Measurements from ENCODE around the gene KLHL36. TPM values are rescaled to one million over a fixed set of nuclear protein-coding genes. Genes with fewer than 3 reads are reported as not detected.

The KLHL36 gene
- total and polyA plus RNA-seq, 5 donors from 2014 or later = 28.1 to 86.0 (median 38.4) TPM

DNA sequence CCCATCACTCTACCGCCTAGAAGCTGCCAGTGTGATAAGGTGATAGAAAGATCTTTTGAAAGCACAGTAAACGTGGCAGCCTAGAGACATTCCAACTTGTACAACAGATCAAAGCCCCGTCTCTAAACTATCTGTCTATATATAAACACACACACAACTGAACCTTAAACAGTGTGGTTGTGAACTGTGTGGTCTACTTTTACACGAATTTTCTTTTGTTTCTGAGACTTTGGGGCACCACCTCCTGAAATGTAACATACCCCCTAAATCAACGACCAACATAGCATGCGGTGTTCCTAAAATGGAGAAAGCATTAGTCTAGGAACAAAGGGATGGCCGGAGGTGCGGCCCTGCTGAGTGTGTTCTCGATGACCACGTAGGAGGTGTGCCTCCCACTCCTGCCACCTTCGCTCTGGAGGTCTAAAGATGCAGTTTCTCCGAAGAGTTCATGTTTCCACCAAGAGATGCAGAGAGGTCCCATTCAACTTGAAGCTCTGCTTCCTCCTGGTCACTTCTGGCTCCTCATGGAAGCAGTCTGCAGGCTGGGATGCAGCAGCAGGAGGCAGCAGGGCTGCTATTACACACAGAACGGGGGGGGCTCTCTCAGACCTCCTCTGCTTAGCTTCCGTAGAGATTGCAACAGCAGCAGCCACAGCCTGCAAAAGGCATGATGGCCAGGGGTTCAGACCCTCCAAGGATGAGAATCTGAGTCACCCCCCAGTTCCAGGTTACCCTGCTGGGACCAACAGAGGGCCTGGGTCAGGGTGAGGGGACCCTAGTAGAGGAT lies 28.9 kb downstream of the KLHL36 start:
- no peaks in the 10 kb centered on the region for H3K9me3 Mint-ChIP-seq
- DNase-seq (no peak), ATAC-seq (ENCODE audit: low read depth in 2 of 2) (no peak)
- H3K4me3 Mint-ChIP-seq = no peak overlapping the region
- no peaks in the 10 kb centered on the region for H3K4me1 ChIP-seq (ENCODE audit: control insufficient read depth, insufficient read depth, low read length, poor library complexity, severe bottlenecking)
- H3K27ac ChIP-seq (ENCODE audit: insufficient read depth, low read length, poor library complexity, severe bottlenecking) = no peak overlapping the region
- no peaks in the 10 kb centered on the region for H3K36me3 ChIP-seq (ENCODE audit: control insufficient read depth, insufficient read depth, low read length)
- no peak overlapping the region for H3K27ac Mint-ChIP-seq
- peaks cover 13% of the 10 kb centered on the region for H3K27me3 Mint-ChIP-seq
- peaks cover 0 to 10% (median 4%) of the 10 kb centered on the region in 4 donors for H3K4me1 Mint-ChIP-seq
- peaks cover 4% of the 10 kb centered on the region for H3K36me3 Mint-ChIP-seq
- H3K9me3 ChIP-seq (ENCODE audit: control insufficient read depth in 2 of 2, low read length in 2 of 2) = no peaks in the 10 kb centered on the region
- H3K27me3 ChIP-seq (ENCODE audit: control insufficient read depth, insufficient read depth, low read length) = peaks cover 6% of the 10 kb centered on the region
- H3K4me3 ChIP-seq (ENCODE audit: low read depth, low read length) = no peak overlapping the region

DNA sequence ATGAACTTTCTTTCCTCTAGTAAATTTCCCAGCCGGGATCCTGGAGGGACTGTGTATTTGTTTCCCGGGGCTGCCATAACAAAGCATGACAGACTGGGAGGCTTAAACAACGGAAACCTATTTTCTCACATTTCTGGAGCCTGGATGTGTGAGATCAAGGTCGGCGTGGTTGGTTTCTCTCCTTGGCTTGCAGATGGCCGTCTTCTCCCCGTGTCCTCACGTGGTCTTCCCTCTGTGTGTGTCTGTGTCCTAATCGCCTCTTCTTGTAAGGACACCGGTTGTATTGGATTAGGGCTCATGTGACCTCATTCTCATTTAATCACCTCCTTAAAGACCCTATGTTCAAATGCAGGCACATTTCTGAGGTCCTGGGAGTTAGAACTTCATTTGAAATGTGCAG lies 29.5 kb downstream of the KLHL36 start:
- Histone ChIP-seq H3K9me3 (ENCODE audit: control insufficient read depth in 2 of 2, low read length in 2 of 2) (no peaks in the 10 kb centered on the region), H3K4me3 (ENCODE audit: low read depth, low read length) (no peak overlapping the region), H3K36me3 (ENCODE audit: control insufficient read depth, insufficient read depth, low read length) (no peaks in the 10 kb centered on the region), H3K4me1 (ENCODE audit: control insufficient read depth, insufficient read depth, low read length, poor library complexity, severe bottlenecking) (no peaks in the 10 kb centered on the region), H3K27ac (ENCODE audit: insufficient read depth, low read length, poor library complexity, severe bottlenecking) (no peak overlapping the region), H3K27me3 (ENCODE audit: control insufficient read depth, insufficient read depth, low read length) (peaks cover 6% of the 10 kb centered on the region)
- no peak overlapping the region for H3K27ac Mint-ChIP-seq
- peaks cover 16% of the 10 kb centered on the region for H3K27me3 Mint-ChIP-seq
- DNase-seq (no peak), ATAC-seq (ENCODE audit: low read depth in 2 of 2) (no peak)
- H3K4me1 Mint-ChIP-seq = peaks cover 0 to 3% (median under 1%) of the 10 kb centered on the region in 4 donors
- no peaks in the 10 kb centered on the region for H3K9me3 Mint-ChIP-seq
- peaks cover 4% of the 10 kb centered on the region for H3K36me3 Mint-ChIP-seq
- no peak overlapping the region for H3K4me3 Mint-ChIP-seq

- Mint-ChIP-seq H3K4me1 (peaks cover 0 to under 1% (median 0%) of the 10 kb centered on the region in 4 donors), H3K36me3 (peaks cover 4% of the 10 kb centered on the region), H3K9me3 (no peaks in the 10 kb centered on the region), H3K27ac (no peak overlapping the region), H3K4me3 (no peak overlapping the region), H3K27me3 (peaks cover 22% of the 10 kb centered on the region)
- Histone ChIP-seq H3K4me1 (ENCODE audit: control insufficient read depth, insufficient read depth, low read length, poor library complexity, severe bottlenecking) (no peaks in the 10 kb centered on the region), H3K9me3 (ENCODE audit: control insufficient read depth in 2 of 2, low read length in 2 of 2) (no peaks in the 10 kb centered on the region), H3K27me3 (ENCODE audit: control insufficient read depth, insufficient read depth, low read length) (peaks cover 10% of the 10 kb centered on the region), H3K36me3 (ENCODE audit: control insufficient read depth, insufficient read depth, low read length) (no peaks in the 10 kb centered on the region), H3K27ac (ENCODE audit: insufficient read depth, low read length, poor library complexity, severe bottlenecking) (no peak overlapping the region), H3K4me3 (ENCODE audit: low read depth, low read length) (no peak overlapping the region)
- no peak for ATAC-seq (ENCODE audit: low read depth in 2 of 2)
- DNase-seq = no peak
Observed at GRCh38 chr16:84678541-84678940, 30.2 kb downstream of the KLHL36 start.

DNA sequence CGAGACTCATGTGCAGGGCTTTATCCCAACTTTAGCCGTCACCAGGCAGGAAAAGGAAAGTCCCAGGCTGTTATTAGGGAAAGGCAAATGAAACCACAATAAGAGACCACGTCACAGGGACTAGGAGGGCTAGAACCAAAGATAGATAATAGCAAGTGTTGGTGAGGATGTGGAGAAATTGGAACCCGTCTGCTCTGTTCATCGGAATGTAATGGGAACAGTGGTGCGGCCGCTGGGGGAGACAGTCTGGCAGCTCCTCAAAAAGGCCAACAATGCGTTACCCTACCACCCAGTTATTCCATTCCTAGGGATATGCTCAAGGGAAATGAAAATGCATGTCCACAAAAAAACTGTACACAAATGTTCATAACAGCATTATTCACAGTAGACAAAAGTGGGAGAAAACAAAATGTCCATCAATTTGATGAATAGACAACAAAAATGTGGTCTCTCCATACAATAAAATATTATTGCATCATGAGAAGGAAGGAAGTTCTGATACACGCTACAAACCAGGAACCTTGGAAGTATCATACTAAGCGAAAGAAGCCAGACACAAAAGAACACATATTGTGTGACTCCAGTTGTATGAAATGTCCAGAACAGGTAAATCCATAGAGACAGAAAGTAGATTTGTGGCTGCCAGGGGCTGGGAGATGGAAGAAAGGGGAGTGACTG lies 32.0 kb downstream of the KLHL36 start:
- Histone ChIP-seq H3K36me3 (ENCODE audit: control insufficient read depth, insufficient read depth, low read length) (no peaks in the 10 kb centered on the region), H3K27me3 (ENCODE audit: control insufficient read depth, insufficient read depth, low read length) (peaks cover 11% of the 10 kb centered on the region), H3K4me3 (ENCODE audit: low read depth, low read length) (no peak overlapping the region), H3K9me3 (ENCODE audit: control insufficient read depth in 2 of 2, low read length in 2 of 2) (no peaks in the 10 kb centered on the region), H3K27ac (ENCODE audit: insufficient read depth, low read length, poor library complexity, severe bottlenecking) (no peak overlapping the region), H3K4me1 (ENCODE audit: control insufficient read depth, insufficient read depth, low read length, poor library complexity, severe bottlenecking) (no peaks in the 10 kb centered on the region)
- H3K4me3 Mint-ChIP-seq = no peak overlapping the region
- H3K27me3 Mint-ChIP-seq = peaks cover 37% of the 10 kb centered on the region
- H3K36me3 Mint-ChIP-seq = no peaks in the 10 kb centered on the region
- H3K9me3 Mint-ChIP-seq = peaks cover 0 to 1% (median 0%) of the 10 kb centered on the region in 7 donors
- no peaks in the 10 kb centered on the region for H3K4me1 Mint-ChIP-seq
- no peak overlapping the region for H3K27ac Mint-ChIP-seq
- DNase-seq (no peak), ATAC-seq (ENCODE audit: low read depth in 2 of 2) (no peak)

DNA sequence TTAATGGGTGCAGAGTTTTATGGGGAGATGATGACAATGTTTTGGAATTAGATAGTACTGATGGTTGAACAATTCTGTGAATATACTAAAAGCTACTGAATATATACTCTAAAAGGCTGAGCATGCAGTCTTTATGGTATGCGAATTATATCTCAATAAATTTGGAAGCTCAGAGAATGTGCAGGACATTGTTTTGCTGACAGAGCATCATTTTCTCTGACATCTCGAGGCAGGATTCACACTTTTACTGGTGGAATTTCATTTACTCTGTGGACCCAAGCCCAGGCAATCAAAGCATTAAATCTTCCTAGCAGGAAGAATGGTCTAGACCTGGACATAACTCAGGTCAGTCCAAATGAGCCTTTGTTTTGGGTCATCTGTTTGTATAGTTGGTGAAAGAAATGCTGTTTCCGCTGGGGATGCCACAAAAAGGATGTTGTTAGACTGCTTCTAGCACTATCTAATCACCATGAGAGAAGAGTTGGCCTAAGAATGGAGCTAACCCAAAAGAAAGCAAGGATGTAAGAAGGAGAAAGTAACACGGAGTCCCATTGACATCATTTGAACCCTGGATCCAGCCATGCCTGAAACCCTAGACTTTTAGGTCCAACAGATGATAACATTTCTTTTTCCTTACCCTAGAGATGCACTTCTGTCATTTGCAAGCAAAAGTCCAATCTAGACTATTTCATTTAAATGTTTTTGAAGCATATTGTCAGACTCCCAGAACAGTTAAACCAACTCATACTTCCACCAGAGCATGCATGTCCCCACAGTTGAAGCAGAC lies 32.7 kb downstream of the KLHL36 start:
- Mint-ChIP-seq H3K27me3 (peaks cover 41% of the 10 kb centered on the region), H3K27ac (no peak overlapping the region), H3K4me1 (no peaks in the 10 kb centered on the region), H3K36me3 (no peaks in the 10 kb centered on the region), H3K9me3 (peaks cover 0 to 4% (median 0%) of the 10 kb centered on the region in 7 donors), H3K4me3 (no peak overlapping the region)
- peaks cover 11% of the 10 kb centered on the region for H3K27me3 ChIP-seq (ENCODE audit: control insufficient read depth, insufficient read depth, low read length)
- DNase-seq (no peak), ATAC-seq (ENCODE audit: low read depth in 2 of 2) (no peak)
- no peak overlapping the region for H3K4me3 ChIP-seq (ENCODE audit: low read depth, low read length)
- H3K36me3 ChIP-seq (ENCODE audit: control insufficient read depth, insufficient read depth, low read length) = no peaks in the 10 kb centered on the region
- no peak overlapping the region for H3K27ac ChIP-seq (ENCODE audit: insufficient read depth, low read length, poor library complexity, severe bottlenecking)
- H3K4me1 ChIP-seq (ENCODE audit: control insufficient read depth, insufficient read depth, low read length, poor library complexity, severe bottlenecking) = no peaks in the 10 kb centered on the region
- H3K9me3 ChIP-seq (ENCODE audit: control insufficient read depth in 2 of 2, low read length in 2 of 2) = no peaks in the 10 kb centered on the region

DNA sequence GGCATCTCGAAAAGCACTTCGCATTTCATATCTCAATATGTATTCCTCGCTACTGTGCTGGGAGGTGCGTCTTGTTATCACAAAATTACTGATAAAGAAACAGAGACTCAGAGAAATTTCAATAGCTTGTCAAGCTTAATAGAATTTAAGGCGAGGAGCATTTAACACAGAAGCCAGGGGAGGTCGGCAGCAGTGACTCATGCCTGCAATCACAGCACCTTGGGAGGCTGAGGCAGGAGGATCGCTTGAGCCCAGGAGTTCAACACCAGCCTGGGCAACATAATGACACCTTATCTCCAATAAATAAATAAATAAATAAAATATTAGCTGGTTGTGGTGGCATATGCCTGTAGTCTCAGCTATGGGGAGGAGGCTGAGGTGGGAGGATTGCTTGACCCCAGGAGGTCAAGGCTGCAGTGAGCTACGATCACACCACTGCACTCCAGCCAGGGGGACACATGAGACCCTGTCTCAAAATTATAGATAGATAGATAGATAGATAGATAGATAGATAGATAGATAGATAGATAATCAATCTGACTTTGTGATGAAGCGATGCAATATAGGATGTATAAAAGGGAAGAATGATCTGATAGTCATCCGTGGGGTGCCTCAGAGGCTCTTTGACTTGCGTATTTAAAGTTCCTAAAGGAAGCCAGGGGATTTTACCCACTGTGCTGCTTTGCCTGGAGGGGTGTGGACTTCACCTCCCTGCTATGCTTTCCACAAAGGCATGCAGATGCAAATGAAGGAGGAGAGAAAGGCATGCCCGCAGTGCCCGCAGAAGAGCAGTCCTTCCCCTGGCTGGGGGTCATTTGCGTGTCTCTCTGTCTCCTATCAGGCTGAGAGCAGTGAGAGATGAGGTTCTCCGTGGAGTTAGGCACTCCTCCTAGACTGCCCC lies 35.6 kb downstream of the KLHL36 start:
- Mint-ChIP-seq H3K4me3 (no peak overlapping the region), H3K27ac (no peak overlapping the region), H3K27me3 (peaks cover 55% of the 10 kb centered on the region)

DNA sequence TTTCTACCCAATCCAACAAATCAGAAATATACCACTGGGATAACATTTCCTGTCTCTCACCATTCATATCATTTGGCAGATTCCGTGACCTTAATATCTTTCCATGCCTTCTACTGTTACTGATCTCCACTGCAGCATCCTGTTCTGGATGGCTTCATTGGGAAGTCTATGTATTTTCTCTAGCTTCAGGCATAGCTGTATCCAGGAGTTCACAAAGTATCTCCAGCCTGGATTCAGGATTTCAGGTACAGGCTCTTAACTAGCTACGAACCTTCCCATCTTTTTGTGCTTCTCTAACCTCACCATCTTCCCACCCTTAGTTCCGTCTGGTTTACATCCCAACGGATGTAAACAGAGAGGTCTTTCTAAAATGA lies 36.3 kb downstream of the KLHL36 start:
- Histone ChIP-seq H3K4me3 (ENCODE audit: low read depth, low read length) (no peak overlapping the region), H3K27ac (ENCODE audit: insufficient read depth, low read length, poor library complexity, severe bottlenecking) (no peak overlapping the region), H3K36me3 (ENCODE audit: control insufficient read depth, insufficient read depth, low read length) (no peaks in the 10 kb centered on the region), H3K9me3 (ENCODE audit: control insufficient read depth in 2 of 2, low read length in 2 of 2) (peaks cover 0 to 2% of the 10 kb centered on the region in 2 experiments), H3K4me1 (ENCODE audit: control insufficient read depth, insufficient read depth, low read length, poor library complexity, severe bottlenecking) (no peaks in the 10 kb centered on the region), H3K27me3 (ENCODE audit: control insufficient read depth, insufficient read depth, low read length) (peaks cover 11% of the 10 kb centered on the region)
- DNase-seq = no peak
- Mint-ChIP-seq H3K4me3 (no peak overlapping the region), H3K4me1 (no peaks in the 10 kb centered on the region), H3K9me3 (peaks cover 0 to 4% (median 0%) of the 10 kb centered on the region in 7 donors), H3K36me3 (no peaks in the 10 kb centered on the region), H3K27ac (no peak overlapping the region), H3K27me3 (peaks cover 55% of the 10 kb centered on the region)
- ATAC-seq (ENCODE audit: low read depth in 2 of 2) = no peak

More for the DNA sequence above, 35.6 kb downstream of the KLHL36 start:
- H3K9me3 ChIP-seq (ENCODE audit: control insufficient read depth in 2 of 2, low read length in 2 of 2) = peaks cover 0 to 2% of the 10 kb centered on the region in 2 experiments
- no peaks in the 10 kb centered on the region for H3K4me1 Mint-ChIP-seq
- H3K4me3 ChIP-seq (ENCODE audit: low read depth, low read length) = no peak overlapping the region
- peaks cover 0 to 4% (median 0%) of the 10 kb centered on the region in 7 donors for H3K9me3 Mint-ChIP-seq
- DNase-seq = no peak
- H3K4me1 ChIP-seq (ENCODE audit: control insufficient read depth, insufficient read depth, low read length, poor library complexity, severe bottlenecking) = no peaks in the 10 kb centered on the region
- no peaks in the 10 kb centered on the region for H3K36me3 ChIP-seq (ENCODE audit: control insufficient read depth, insufficient read depth, low read length)
- H3K36me3 Mint-ChIP-seq = no peaks in the 10 kb centered on the region
- H3K27ac ChIP-seq (ENCODE audit: insufficient read depth, low read length, poor library complexity, severe bottlenecking) = no peak overlapping the region
- peaks cover 11% of the 10 kb centered on the region for H3K27me3 ChIP-seq (ENCODE audit: control insufficient read depth, insufficient read depth, low read length)
- ATAC-seq (ENCODE audit: low read depth in 2 of 2) = no peak

Measured in CD4-positive, CD25-positive, alpha-beta regulatory T cell (primary cell).